Measurements from ENCODE around the gene ENO3. TPM values are rescaled to one million over a fixed set of nuclear protein-coding genes. Genes with fewer than 3 reads are reported as not detected.

Gene ENO3
- total RNA-seq, 2 experiments from 2014 or later, result 14.6 to 79.4 TPM

GRCh38 chr17:4948931-4949320, 2.0 kb upstream of the ENO3 start:
- no TSS peak for BruUV-seq (replicated peaks)
- peak overlapping the region; percentile 99 for H3K27ac ChIP-seq (ENCODE audit: low read depth, low read length, poor library complexity, severe bottlenecking)
- TF ChIP-seq CTCF (conservative IDR thresholded peaks at IDR 0.05; ENCODE audit: low read length) (no peak), EZH2phosphoT487 (IDR thresholded peaks at IDR 0.05; ENCODE audit: borderline replicate concordance, low read depth, low read length) (no peak)
- peak overlapping the region; percentile 15; the same call in 1 of the 2 replicates for H2AFZ ChIP-seq (ENCODE audit: low read length)
- H3K4me3 ChIP-seq (ENCODE audit: low read depth, low read length, poor library complexity, severe bottlenecking), result peak overlapping the region; percentile 100
- peaks cover 19% of the 10 kb centered on the region for H4K20me1 ChIP-seq (ENCODE audit: insufficient read depth, low read length)
- H3K9me2 ChIP-seq (ENCODE audit: insufficient read depth, low read length), result no peaks in the 10 kb centered on the region
- ChIA-PET POLR2A (interaction anchor here (0.7 to 0.9 kb wide), 2 partner anchors 19 to 392 kb away, joined by 3 read pairs; partner anchors contain the start of gene SPAG7), CTCF (ENCODE audit: unreplicated experiment) (no interaction called here)
- H3K36me3 ChIP-seq (ENCODE audit: insufficient read depth, low read length), result peaks cover 43% of the 10 kb centered on the region
- H3K4me1 ChIP-seq (ENCODE audit: insufficient read depth, low read length, poor library complexity, severe bottlenecking), result peaks cover 49% of the 10 kb centered on the region
- peak; percentile 93 for DNase-seq (ENCODE audit: low spot score)
- no peaks in the 10 kb centered on the region for H3K9me3 ChIP-seq (ENCODE audit: low read length)
- peak overlapping the region; percentile 93 for H3K4me2 ChIP-seq (ENCODE audit: low read length)
- intact Hi-C loops (cut with micrococcal nuclease; ENCODE audit: unreplicated experiment), result loop anchor here (1.0 to 10.0 kb wide), 3 partner anchors 18 to 246 kb away; partner anchors contain the start of genes INCA1, KIF1C, SPAG7 and ZNF594
- peaks cover 39% of the 10 kb centered on the region for H3K79me2 ChIP-seq (ENCODE audit: insufficient read depth, low read depth, low read length)

GRCh38 chr17:4949321-4950074, 1.4 kb upstream of the ENO3 start:
- BruUV-seq (replicated peaks), result no TSS peak
- Histone ChIP-seq H4K20me1 (ENCODE audit: insufficient read depth, low read length) (peaks cover 19% of the 10 kb centered on the region), H3K27ac (ENCODE audit: low read depth, low read length, poor library complexity, severe bottlenecking) (peak overlapping the region; percentile 99), H3K4me2 (ENCODE audit: low read length) (peak overlapping the region; percentile 93), H3K9me2 (ENCODE audit: insufficient read depth, low read length) (no peaks in the 10 kb centered on the region), H3K36me3 (ENCODE audit: insufficient read depth, low read length) (peaks cover 37% of the 10 kb centered on the region), H3K4me3 (ENCODE audit: low read depth, low read length, poor library complexity, severe bottlenecking) (peak overlapping the region; percentile 100), H3K79me2 (ENCODE audit: insufficient read depth, low read depth, low read length) (peaks cover 35% of the 10 kb centered on the region), H2AFZ (ENCODE audit: low read length) (peak overlapping the region; percentile 15; the same call in 1 of the 2 replicates), H3K4me1 (ENCODE audit: insufficient read depth, low read length, poor library complexity, severe bottlenecking) (peaks cover 44% of the 10 kb centered on the region), H3K9me3 (ENCODE audit: low read length) (no peaks in the 10 kb centered on the region)
- TF ChIP-seq CTCF (conservative IDR thresholded peaks at IDR 0.05; ENCODE audit: low read length), result no peak
- CTCF ChIA-PET (ENCODE audit: unreplicated experiment), result no interaction called here
- DNase-seq (ENCODE audit: low spot score), result peak; percentile 93
- POLR2A ChIA-PET, result interaction anchor here (3.8 to 5.9 kb wide), 2 partner anchors 10 to 18 kb away, joined by 18 to 51 read pairs; partner anchors contain the start of genes RNF167, SLC25A11 and SPAG7
- intact Hi-C loops (cut with micrococcal nuclease; ENCODE audit: unreplicated experiment), result loop anchor here (1.0 to 10.0 kb wide), 2 partner anchors 18 to 245 kb away; partner anchors contain the start of genes SPAG7 and ZNF594

All from OCI-LY7 (cell line).